GM23338 (cell line): Measurements from ENCODE around the gene ART1.

Experiments used
- CREB1 ChIP-seq: fragments of 250-450 bp; sonication (Bioruptor Pico); IDR thresholded peaks from 2 replicates; pipeline ENCODE4 v1.5.0; 2020; ENCODE audit warnings: low read depth, mild to moderate bottlenecking, moderate library complexity
- CTCF ChIP-seq, 2 experiments: fragments of 200-600 bp in 1 of 2; sonication (generic) in 1 of 2; conservative IDR thresholded peaks; 2 replicates each; pipeline versions ENCODE4 v1.5.1 to v1.6.1; 2016 to 2017; ENCODE audit warnings: antibody characterized with exemption in 2 of 2, low read depth in 2 of 2, mild to moderate bottlenecking in 2 of 2, moderate library complexity in 1 of 2
- ETS1 ChIP-seq: IDR thresholded peaks from 2 replicates; pipeline ENCODE4 v1.6.1; 2016; ENCODE audit warnings: antibody characterized with exemption
- EZH2 ChIP-seq: fragments of 200-600 bp; sonication (generic); IDR thresholded peaks from one replicate; pipeline ENCODE4 v1.8.0; 2017; ENCODE audit warnings: antibody characterized with exemption, mild to moderate bottlenecking, low read depth; ENCODE audit not compliant: unreplicated experiment
- EZH2phosphoT487 ChIP-seq: fragments of 200-600 bp; sonication (generic); IDR thresholded peaks from one replicate; pipeline ENCODE4 v1.8.1; 2018; ENCODE audit warnings: antibody characterized with exemption; ENCODE audit not compliant: unreplicated experiment
- JUNB ChIP-seq: IDR thresholded peaks from one replicate; pipeline ENCODE4 v1.6.1; 2016; ENCODE audit warnings: antibody characterized with exemption; ENCODE audit not compliant: unreplicated experiment
- NANOG ChIP-seq: IDR thresholded peaks from 2 replicates; pipeline ENCODE4 v1.6.1; 2016; ENCODE audit warnings: antibody characterized with exemption, borderline replicate concordance
- POLR2AphosphoS5 ChIP-seq: IDR thresholded peaks from 2 replicates; pipeline ENCODE4 v1.6.1; 2016; ENCODE audit warnings: antibody characterized with exemption, low read depth
- REST ChIP-seq: IDR thresholded peaks from one replicate; pipeline ENCODE4 v1.6.1; 2018; ENCODE audit warnings: antibody characterized with exemption; ENCODE audit not compliant: unreplicated experiment
- STAT1 ChIP-seq: IDR thresholded peaks from one replicate; pipeline ENCODE4 v1.6.1; 2016; ENCODE audit warnings: antibody characterized with exemption; ENCODE audit not compliant: unreplicated experiment
- ZNF114 ChIP-seq: fragments of 250-450 bp; sonication (Bioruptor Pico); IDR thresholded peaks from 2 replicates; pipeline ENCODE4 v1.5.0; 2020; ENCODE audit warnings: mild to moderate bottlenecking, moderate library complexity
- ZNF331 ChIP-seq: fragments of 250-450 bp; sonication (Bioruptor Pico); IDR thresholded peaks from 2 replicates; pipeline ENCODE4 v1.5.0; 2020; ENCODE audit warnings: low read depth, mild to moderate bottlenecking, moderate library complexity
- ZNF462 ChIP-seq: fragments of 250-450 bp; sonication (Bioruptor Pico); IDR thresholded peaks from 2 replicates; pipeline ENCODE4 v1.5.0; 2020; ENCODE audit warnings: mild to moderate bottlenecking, moderate library complexity

- TF ChIP-seq JUNB (no peak), REST (no peak), ZNF114 (no peak), EZH2phosphoT487 (no peak), CTCF (conservative IDR thresholded peaks at IDR 0.05; ENCODE audit: low read depth in 2 of 2) (no peak), POLR2AphosphoS5 (no peak), ZNF462 (CRISPR knock-in tag) (no peak), NANOG (no peak), EZH2 (no peak), ETS1 (no peak), CREB1 (CRISPR knock-in tag) (no peak), STAT1 (no peak), ZNF331 (no peak)
Observed at GRCh38 chr11:3686751-3687150, 41.8 kb downstream of the ART1 start.
